ENCODE results near the gene FOXJ2.
"Not testable (repeated sequence)": the region's sequence is repeated elsewhere in the genome, so short reads cannot be mapped to it uniquely, and the experiment has no call there.

DNA sequence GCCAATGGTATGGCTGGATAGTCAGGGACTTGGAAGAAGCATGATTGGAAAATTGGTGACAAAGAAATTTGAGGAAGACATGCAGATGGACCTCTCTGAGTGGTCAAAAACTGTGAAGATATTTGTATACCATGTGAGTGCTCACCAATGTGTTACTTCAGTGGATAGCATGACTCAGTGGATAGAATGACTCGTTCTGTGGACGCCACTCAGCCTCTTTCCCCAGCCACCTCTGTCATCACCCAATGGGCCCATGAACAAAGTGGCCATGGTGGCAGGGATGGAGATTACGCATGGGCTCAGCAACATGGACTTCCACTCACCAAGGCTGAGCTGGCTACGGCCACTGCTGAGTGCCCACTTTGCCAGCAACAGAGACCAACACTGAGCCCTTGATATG lies 31.0 kb upstream of the FOXJ2 start:
- TF ChIP-seq, protein P1, sequence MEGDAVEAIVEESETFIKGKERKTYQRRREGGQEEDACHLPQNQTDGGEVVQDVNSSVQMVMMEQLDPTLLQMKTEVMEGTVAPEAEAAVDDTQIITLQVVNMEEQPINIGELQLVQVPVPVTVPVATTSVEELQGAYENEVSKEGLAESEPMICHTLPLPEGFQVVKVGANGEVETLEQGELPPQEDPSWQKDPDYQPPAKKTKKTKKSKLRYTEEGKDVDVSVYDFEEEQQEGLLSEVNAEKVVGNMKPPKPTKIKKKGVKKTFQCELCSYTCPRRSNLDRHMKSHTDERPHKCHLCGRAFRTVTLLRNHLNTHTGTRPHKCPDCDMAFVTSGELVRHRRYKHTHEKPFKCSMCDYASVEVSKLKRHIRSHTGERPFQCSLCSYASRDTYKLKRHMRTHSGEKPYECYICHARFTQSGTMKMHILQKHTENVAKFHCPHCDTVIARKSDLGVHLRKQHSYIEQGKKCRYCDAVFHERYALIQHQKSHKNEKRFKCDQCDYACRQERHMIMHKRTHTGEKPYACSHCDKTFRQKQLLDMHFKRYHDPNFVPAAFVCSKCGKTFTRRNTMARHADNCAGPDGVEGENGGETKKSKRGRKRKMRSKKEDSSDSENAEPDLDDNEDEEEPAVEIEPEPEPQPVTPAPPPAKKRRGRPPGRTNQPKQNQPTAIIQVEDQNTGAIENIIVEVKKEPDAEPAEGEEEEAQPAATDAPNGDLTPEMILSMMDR (IDR thresholded peaks at IDR 0.05; ENCODE audit: poor library complexity): not testable (repeated sequence)
- TF ChIP-seq EZH2phosphoT487 (IDR thresholded peaks at IDR 0.05; ENCODE audit: low read depth, severe bottlenecking, unreplicated experiment); EZH2 (IDR thresholded peaks at IDR 0.05; ENCODE audit: borderline replicate concordance): not testable (repeated sequence)
